Endothelial cell of umbilical vein (primary cell): ENCODE results near the gene LST1. TPM values are rescaled to one million over a fixed set of nuclear protein-coding genes. Genes with fewer than 3 reads are reported as not detected.

Experiments used
- BruUV-seq: library from RNA; stranded (reverse); fragments of 400-500 nt; replicated peaks from 2 replicates; lab custom pipeline; 2021; lab: Mats Ljungman, UMichigan
- CTCF ChIA-PET: fragments of 300-600, 350-600 bp; sonication (Branson Sonifier 250); formaldehyde crosslinking; loops from one replicate; lab custom pipeline; 2021; ENCODE audit warnings: antibody characterized with exemption, inconsistent platforms; lab: Charles Lee
- POLR2A ChIA-PET: fragments of 300-600, 350-600 bp; sonication (Branson Sonifier 250); formaldehyde crosslinking; loops from one replicate; lab custom pipeline; 2021; ENCODE audit warnings: antibody characterized with exemption, inconsistent platforms; lab: Charles Lee
- DNase-seq: peaks from one replicate; pipeline ENCODE4 v3.0.0-alpha.2; 2011; ENCODE audit warnings: low read depth, low spot score
- FAIRE-seq: peaks from 2 replicates; lab custom pipeline; 2011; peaks lifted over from hg19 to GRCh38; lab: Jason Lieb, UNC
- H2AFZ ChIP-seq: 2 replicates; pipeline ENCODE4 v1.6.0; 2012; ENCODE audit warnings: low read depth, low read length, control low read depth, inconsistent platforms
- H3K27ac ChIP-seq: 2 replicates; pipeline ENCODE4 v1.5.1; 2011; ENCODE audit warnings: low read depth, mild to moderate bottlenecking, control low read depth, low read length, moderate library complexity; ENCODE audit not compliant: insufficient read depth
- H3K27me3 ChIP-seq, 2 experiments: 2 replicates each; pipeline versions ENCODE4 v1.6.0 to v1.6.1; 2011; ENCODE audit warnings: low read length in 2 of 2, mixed read lengths in 1 of 2; ENCODE audit not compliant: control insufficient read depth in 2 of 2, insufficient read depth in 2 of 2
- H3K36me3 ChIP-seq, 2 experiments: 2 replicates in 1 of 2; 3 replicates in 1 of 2; pipeline ENCODE4 v1.5.1; 2011; ENCODE audit warnings: low read length in 2 of 2, mild to moderate bottlenecking in 1 of 2, moderate library complexity in 1 of 2; ENCODE audit not compliant: control insufficient read depth in 2 of 2, insufficient read depth in 2 of 2; ENCODE audit errors: extremely low read depth in 1 of 2
- H3K4me1 ChIP-seq: 3 replicates; pipeline ENCODE4 v1.5.1; 2011; ENCODE audit warnings: mild to moderate bottlenecking, low read length; ENCODE audit not compliant: control insufficient read depth, insufficient read depth; ENCODE audit errors: extremely low read depth
- H3K4me2 ChIP-seq: 2 replicates; pipeline ENCODE4 v1.6.1; 2011; ENCODE audit warnings: low read length, control low read depth, mixed read lengths; ENCODE audit not compliant: insufficient read depth
- H3K4me3 ChIP-seq, 3 experiments: fragments of 200-600 bp in 1 of 3; sonication (generic), shearing (Covaris generic) in 1 of 3; replicated peaks in 1 of 3; 2 replicates each; pipeline ENCODE4 v1.5.1; 2011 to 2016; ENCODE audit warnings: control low read depth in 3 of 3, low read length in 3 of 3, mild to moderate bottlenecking in 2 of 3, inconsistent platforms in 1 of 3, low read depth in 1 of 3, moderate library complexity in 1 of 3; ENCODE audit not compliant: insufficient read depth in 1 of 3
- H3K79me2 ChIP-seq: 2 replicates; pipeline ENCODE4 v1.6.0; 2012; ENCODE audit warnings: low read length, inconsistent platforms; ENCODE audit not compliant: control insufficient read depth, insufficient read depth
- H3K9ac ChIP-seq: replicated peaks from 2 replicates; pipeline ENCODE3; 2011; ENCODE audit warnings: low read length, control low read depth; ENCODE audit not compliant: insufficient read depth; ENCODE audit errors: extremely low read depth
- H3K9me1 ChIP-seq: replicated peaks from 3 replicates; pipeline ENCODE4 v1.6.0; 2011; ENCODE audit warnings: mild to moderate bottlenecking, low read length; ENCODE audit not compliant: control insufficient read depth, insufficient read depth; ENCODE audit errors: extremely low read depth
- H3K9me3 ChIP-seq: replicated peaks from 2 replicates; pipeline ENCODE4 v1.5.1; 2012; ENCODE audit warnings: low read length, inconsistent platforms; ENCODE audit not compliant: control insufficient read depth, insufficient read depth
- H4K20me1 ChIP-seq: replicated peaks from 2 replicates; pipeline ENCODE3; 2011; ENCODE audit warnings: mild to moderate bottlenecking, low read length; ENCODE audit not compliant: control insufficient read depth, insufficient read depth; ENCODE audit errors: extremely low read depth
- CTCF ChIP-seq, 2 donors: IDR thresholded peaks; 1 replicate in 1 of 2; 2 replicates in 1 of 2; pipeline ENCODE4 v1.5.1; 2011; ENCODE audit warnings: low read length in 2 of 2, mild to moderate bottlenecking in 2 of 2, moderate library complexity in 2 of 2, control low read depth in 1 of 2, inconsistent platforms in 1 of 2, low read depth in 1 of 2; ENCODE audit not compliant: insufficient read depth in 1 of 2; ENCODE audit errors: extremely low read depth in 1 of 2
- EZH2 ChIP-seq: IDR thresholded peaks from 2 replicates; pipeline ENCODE4 v1.6.1; 2012; ENCODE audit warnings: borderline replicate concordance, low read depth, mild to moderate bottlenecking, moderate library complexity, low read length, inconsistent platforms; ENCODE audit not compliant: severe bottlenecking
- FOS ChIP-seq: IDR thresholded peaks from 2 replicates; pipeline ENCODE4 v1.6.1; 2011; ENCODE audit warnings: mild to moderate bottlenecking, low read length, moderate library complexity, borderline replicate concordance; ENCODE audit not compliant: insufficient read depth
- GATA2 ChIP-seq: IDR thresholded peaks from 2 replicates; pipeline ENCODE4 v1.7.0; 2011; ENCODE audit warnings: low read depth, mild to moderate bottlenecking, moderate library complexity, mixed read lengths, low read length; ENCODE audit not compliant: insufficient read length, insufficient read depth
- JUN ChIP-seq: IDR thresholded peaks from 2 replicates; pipeline ENCODE4 v1.6.1; 2011; ENCODE audit warnings: borderline replicate concordance, low read depth; ENCODE audit not compliant: insufficient read length, insufficient read depth
- MYC ChIP-seq: IDR thresholded peaks from one replicate; pipeline ENCODE4 v1.6.1; 2011; ENCODE audit warnings: mild to moderate bottlenecking, low read depth, low read length
- POLR2A ChIP-seq: IDR thresholded peaks from 2 replicates; pipeline ENCODE4 v1.6.1; 2012; ENCODE audit warnings: low read depth, mild to moderate bottlenecking, control low read depth, low read length
- POLR2AphosphoS5 ChIP-seq: IDR thresholded peaks from 2 replicates; pipeline ENCODE4 v1.6.1; 2012; ENCODE audit warnings: low read depth, mild to moderate bottlenecking, control low read depth, low read length, moderate library complexity; ENCODE audit not compliant: insufficient read depth
- dilution Hi-C: fragments of 300-500 bp; cut with MboI; formaldehyde crosslinking; loops from one replicate; pipeline ENCODE4 v1.15.0; 2019; ENCODE audit warnings: low sequenced_read_pairs; ENCODE audit not compliant: extremely low pct_ligation_motif_present
- intact Hi-C: fragments of 100-400 bp; cut with micrococcal nuclease; formaldehyde crosslinking; loops from one replicate; pipeline ENCODE4 v1.10.0; 2022
- polyA plus RNA-seq, 4 experiments: library from polyadenylated mRNA; depleted of rRNA in 3 of 4; stranded (reverse) in 3 of 4; unstranded in 1 of 4; fragments of >200 nt; gene quantifications; 2 replicates each; pipeline versions ENCODE4 v1.2.1 to v1.2.3, GENCODE V29; 2011 to 2012; ENCODE audit warnings: missing spikeins in 1 of 4
- total RNA-seq: library from RNA; stranded (reverse); gene quantifications from 2 replicates; pipeline ENCODE4 v1.2.3, GENCODE V29; 2021
- TF ChIP-seq, protein P1 (sequence below): IDR thresholded peaks from 2 replicates; pipeline ENCODE4 v1.6.1; 2011; ENCODE audit not compliant: insufficient read depth, insufficient read length

The LST1 gene
- total and polyA plus RNA-seq, 2 donors (not counting 3 experiments of a cell fraction or from before 2014, with no cell fraction given), result 1.00 to 1.8 TPM

- dilution Hi-C loops (no loop called here), intact Hi-C loops (no loop called here)
- no peak for TF ChIP-seq EZH2
- Histone ChIP-seq H3K27me3 (no peaks in the 10 kb centered on the region), H4K20me1 (peaks cover 7% of the 10 kb centered on the region), H3K9me3 (no peaks in the 10 kb centered on the region), H3K4me3 (no peak overlapping the region), H3K9me1 (no peaks in the 10 kb centered on the region), H3K36me3 (peaks cover 34 to 52% of the 10 kb centered on the region in 2 experiments), H3K27ac (no peak overlapping the region), H3K4me2 (peak overlapping the region; percentile 92), H3K9ac (no peak overlapping the region), H3K4me1 (peaks cover 27% of the 10 kb centered on the region), H2AFZ (no peak overlapping the region), H3K79me2 (peaks cover 75% of the 10 kb centered on the region)
- no peak for DNase-seq
- POLR2A ChIA-PET, result no interaction called here
- BruUV-seq, result no TSS peak
- CTCF ChIA-PET, result interaction anchor here (1.8 to 2.0 kb wide), 2 partner anchors 44 to 46 kb away, joined by 8 read pairs; no protein-coding TSS in a partner anchor
- no peak for FAIRE-seq
Observed at GRCh38 chr6:31538805-31539400, 47.2 kb upstream of the LST1 start.

DNA sequence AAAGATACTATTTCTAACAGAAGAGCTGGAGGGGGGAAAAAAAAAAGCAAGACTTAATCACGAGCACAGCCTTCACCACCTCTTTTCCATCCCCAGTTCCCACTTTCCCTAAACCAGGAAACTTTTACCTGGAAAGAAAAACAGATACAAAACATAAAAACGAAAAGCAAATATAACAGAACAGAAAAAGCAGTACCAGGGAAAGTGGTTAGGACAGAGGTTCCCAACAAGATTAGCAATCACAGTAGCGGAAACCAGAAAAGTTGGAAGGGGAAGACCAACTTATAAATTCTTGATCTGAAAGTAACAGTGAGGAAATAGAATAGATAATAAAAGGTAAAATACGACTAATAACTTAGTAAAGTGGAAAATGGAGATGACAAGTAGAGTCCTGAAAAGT, 45.4 kb upstream of the LST1 start:
- H3K27ac ChIP-seq, result peak overlapping the region; percentile 85
- H3K9me3 ChIP-seq, result no peaks in the 10 kb centered on the region
- intact Hi-C loops (loop anchor here (10.0 kb wide), 1 partner anchor 194 kb away; the partner anchor contains the start of gene CLIC1), dilution Hi-C loops (no loop called here)
- H3K4me2 ChIP-seq, result peak overlapping the region; percentile 92
- DNase-seq (no peak), FAIRE-seq (no peak)
- H3K9ac ChIP-seq, result peak overlapping the region; percentile 98
- H2AFZ ChIP-seq, result no peak overlapping the region
- peaks cover 7% of the 10 kb centered on the region for H4K20me1 ChIP-seq
- ChIA-PET CTCF (interaction anchor here (1.1 to 3.5 kb wide), 5 partner anchors 10 to 82 kb away, joined by 3 to 21 read pairs (median 13); no protein-coding TSS in a partner anchor), POLR2A (interaction anchor here (0.9 kb wide), 1 partner anchor 13 kb away, joined by 4 read pairs; the partner anchor contains the start of gene MCCD1)
- no peak for TF ChIP-seq POLR2A
- TF ChIP-seq MYC, result no peak
- TF ChIP-seq, protein P1, sequence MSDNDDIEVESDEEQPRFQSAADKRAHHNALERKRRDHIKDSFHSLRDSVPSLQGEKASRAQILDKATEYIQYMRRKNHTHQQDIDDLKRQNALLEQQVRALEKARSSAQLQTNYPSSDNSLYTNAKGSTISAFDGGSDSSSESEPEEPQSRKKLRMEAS, result no peak
- no peak for TF ChIP-seq GATA2
- TF ChIP-seq JUN, result no peak
- no peak for TF ChIP-seq POLR2AphosphoS5
- TF ChIP-seq CTCF (IDR thresholded peaks at IDR 0.05; ENCODE audit: extremely low read depth in 1 of 2, insufficient read depth in 1 of 2, low read depth in 1 of 2, low read length in 2 of 2), result no peak
- TF ChIP-seq FOS, result no peak
- TF ChIP-seq EZH2, result no peak
- H3K36me3 ChIP-seq, result peaks cover 22 to 36% of the 10 kb centered on the region in 2 experiments
- peaks cover 59% of the 10 kb centered on the region for H3K79me2 ChIP-seq
- H3K27me3 ChIP-seq, result no peaks in the 10 kb centered on the region
- H3K9me1 ChIP-seq, result no peaks in the 10 kb centered on the region
- no TSS peak for BruUV-seq
- peaks cover 27% of the 10 kb centered on the region for H3K4me1 ChIP-seq
- H3K4me3 ChIP-seq, result peak overlapping the region; percentile 59 to 95 (median 80)
